Nephron (organoid): ENCODE data around the gene DIP2A.

ENCODE experiments used
- H3K27ac Mint-ChIP-seq, 3 experiments: 2 replicates each; pipeline ENCODE4 v1.8.0; 2020; ENCODE audit warnings: mixed read lengths in 3 of 3, mild to moderate bottlenecking in 2 of 3, moderate library complexity in 1 of 3
- H3K27me3 Mint-ChIP-seq: 2 replicates; pipeline ENCODE4 v1.8.0; 2021; ENCODE audit warnings: low read depth, mild to moderate bottlenecking, moderate library complexity, mixed read lengths
- H3K36me3 Mint-ChIP-seq: 2 replicates; pipeline ENCODE4 v1.8.0; 2020; ENCODE audit warnings: low read depth, mixed read lengths
- H3K4me1 Mint-ChIP-seq: 2 replicates; pipeline ENCODE4 v1.8.0; 2020; ENCODE audit warnings: mixed read lengths
- H3K4me3 Mint-ChIP-seq, 3 experiments: 2 replicates each; pipeline ENCODE4 v1.8.0; 2020; ENCODE audit warnings: mild to moderate bottlenecking in 3 of 3, mixed read lengths in 3 of 3, moderate library complexity in 2 of 3
- H3K9me3 Mint-ChIP-seq: 2 replicates; pipeline ENCODE4 v1.8.0; 2020; ENCODE audit warnings: mixed read lengths
- CTCF ChIP-seq, 3 experiments: fragments of 200-600 bp; sonication (generic); IDR thresholded peaks; one replicate each; pipeline ENCODE4 v1.5.0; 2021; ENCODE audit warnings: antibody characterized with exemption in 3 of 3; ENCODE audit not compliant: unreplicated experiment in 3 of 3

DIP2A gene

GRCh38 chr21:46532080-46532479 lies 73.4 kb downstream of the DIP2A start:
- Mint-ChIP-seq H3K27me3 (no peaks in the 10 kb centered on the region), H3K36me3 (peaks cover 37% of the 10 kb centered on the region), H3K27ac (no peak overlapping the region), H3K9me3 (no peaks in the 10 kb centered on the region), H3K4me1 (no peaks in the 10 kb centered on the region), H3K4me3 (no peak overlapping the region)
- no peak for TF ChIP-seq CTCF (IDR thresholded peaks at IDR 0.05; ENCODE audit: unreplicated experiment in 3 of 3)

GRCh38 chr21:46537026-46537425 lies 78.3 kb downstream of the DIP2A start:
- no peak overlapping the region for H3K27ac Mint-ChIP-seq
- no peak overlapping the region for H3K4me3 Mint-ChIP-seq
- H3K4me1 Mint-ChIP-seq = no peaks in the 10 kb centered on the region
- no peaks in the 10 kb centered on the region for H3K27me3 Mint-ChIP-seq
- H3K36me3 Mint-ChIP-seq = peaks cover 57% of the 10 kb centered on the region
- no peak for TF ChIP-seq CTCF (IDR thresholded peaks at IDR 0.05; ENCODE audit: unreplicated experiment in 3 of 3)
- H3K9me3 Mint-ChIP-seq = no peaks in the 10 kb centered on the region

GRCh38 chr21:46538262-46538661 lies 79.6 kb downstream of the DIP2A start:
- no peaks in the 10 kb centered on the region for H3K9me3 Mint-ChIP-seq
- H3K27ac Mint-ChIP-seq = no peak overlapping the region
- H3K36me3 Mint-ChIP-seq = peaks cover 58% of the 10 kb centered on the region
- H3K27me3 Mint-ChIP-seq = no peaks in the 10 kb centered on the region
- TF ChIP-seq CTCF (IDR thresholded peaks at IDR 0.05; ENCODE audit: unreplicated experiment in 3 of 3) = no peak
- H3K4me3 Mint-ChIP-seq = no peak overlapping the region
- no peaks in the 10 kb centered on the region for H3K4me1 Mint-ChIP-seq

GRCh38 chr21:46538851-46539666 lies 80.4 kb downstream of the DIP2A start:
- peaks cover 63% of the 10 kb centered on the region for H3K36me3 Mint-ChIP-seq
- no peaks in the 10 kb centered on the region for H3K27me3 Mint-ChIP-seq
- H3K4me3 Mint-ChIP-seq = no peak overlapping the region
- TF ChIP-seq CTCF (IDR thresholded peaks at IDR 0.05; ENCODE audit: unreplicated experiment in 3 of 3) = no peak
- no peaks in the 10 kb centered on the region for H3K4me1 Mint-ChIP-seq
- H3K9me3 Mint-ChIP-seq = no peaks in the 10 kb centered on the region
- no peak overlapping the region for H3K27ac Mint-ChIP-seq

- H3K4me3 Mint-ChIP-seq = no peak overlapping the region
- no peak overlapping the region for H3K27ac Mint-ChIP-seq
- no peak for TF ChIP-seq CTCF (IDR thresholded peaks at IDR 0.05; ENCODE audit: unreplicated experiment in 3 of 3)
- H3K27me3 Mint-ChIP-seq = no peaks in the 10 kb centered on the region
- no peaks in the 10 kb centered on the region for H3K9me3 Mint-ChIP-seq
- peaks cover 67% of the 10 kb centered on the region for H3K36me3 Mint-ChIP-seq
- no peaks in the 10 kb centered on the region for H3K4me1 Mint-ChIP-seq
Observed at GRCh38 chr21:46540087-46540710, 81.5 kb downstream of the DIP2A start.
